H1 (cell line): ENCODE data around the gene GASK1B. TPM values are rescaled to one million over a fixed set of nuclear protein-coding genes. Genes with fewer than 3 reads are reported as not detected.

ENCODE experiments used
- CTCF ChIA-PET: fragments of 300-600 bp; sonication (Branson Sonifier 250); formaldehyde crosslinking; loops from one replicate; lab custom pipeline; 2021; ENCODE audit not compliant: partially characterized antibody; lab: Charles Lee
- POLR2A ChIA-PET: fragments of 300-600 bp; sonication (Branson Sonifier 250); formaldehyde crosslinking; loops from one replicate; lab custom pipeline; 2021; ENCODE audit warnings: inconsistent platforms; ENCODE audit not compliant: partially characterized antibody; lab: Charles Lee
- DNase-seq, 2 experiments: peaks; one replicate each; pipeline versions ENCODE4 v3.0.0 to v3.0.0-alpha.2; 2010 to 2022; ENCODE audit warnings: low spot score in 2 of 2, low read depth in 1 of 2, mixed read lengths in 1 of 2
- FAIRE-seq: peaks from 2 replicates; lab custom pipeline; 2011; peaks lifted over from hg19 to GRCh38; lab: Jason Lieb, UNC
- H2AFZ ChIP-seq: 2 replicates; pipeline ENCODE4 v1.8.1; 2012; ENCODE audit warnings: low read length, inconsistent platforms
- H2AK5ac ChIP-seq: 2 replicates; pipeline ENCODE4 v1.6.1; 2013; ENCODE audit warnings: low read depth, low read length
- H2BK120ac ChIP-seq: replicated peaks from 2 replicates; pipeline ENCODE3; 2013; ENCODE audit warnings: low read depth, low read length, inconsistent platforms
- H2BK12ac ChIP-seq: 2 replicates; pipeline ENCODE4 v1.6.1; 2013; ENCODE audit warnings: low read depth, low read length
- H2BK15ac ChIP-seq: 2 replicates; pipeline ENCODE4 v1.6.1; 2013; ENCODE audit warnings: low read length
- H2BK20ac ChIP-seq: 2 replicates; pipeline ENCODE4 v1.6.1; 2013; ENCODE audit warnings: low read length
- H2BK5ac ChIP-seq: 2 replicates; pipeline ENCODE4 v1.6.1; 2013; ENCODE audit warnings: low read depth, low read length
- H3K14ac ChIP-seq: 2 replicates; pipeline ENCODE4 v1.6.1; 2013; ENCODE audit warnings: inconsistent platforms; ENCODE audit not compliant: insufficient read length
- H3K18ac ChIP-seq: 2 replicates; pipeline ENCODE4 v1.6.1; 2013; ENCODE audit warnings: low read length; ENCODE audit errors: extremely low read depth
- H3K23ac ChIP-seq: 2 replicates; pipeline ENCODE4 v1.6.1; 2013; ENCODE audit warnings: inconsistent platforms; ENCODE audit not compliant: insufficient read length
- H3K23me2 ChIP-seq: 2 replicates; pipeline ENCODE4 v1.6.1; 2013; ENCODE audit warnings: low read depth, low read length
- H3K27ac ChIP-seq: 2 replicates; pipeline ENCODE4 v1.6.1; 2011; ENCODE audit warnings: low read depth, low read length, inconsistent platforms
- H3K27me3 ChIP-seq, 4 experiments: replicated peaks in 1 of 4; 1 replicate in 1 of 4; 2 replicates in 3 of 4; pipeline versions ENCODE4 v1.6.1 to v1.8.1; 2011 to 2013; ENCODE audit warnings: low read length in 3 of 4, mild to moderate bottlenecking in 3 of 4, inconsistent platforms in 2 of 4, mixed read lengths in 2 of 4, moderate library complexity in 1 of 4; ENCODE audit not compliant: control insufficient read depth in 3 of 4, insufficient read depth in 3 of 4; ENCODE audit errors: extremely low read depth in 1 of 4
- H3K36me3 ChIP-seq, 4 experiments: 2 replicates each; pipeline versions ENCODE4 v1.6.1 to v1.8.1; 2011 to 2013; ENCODE audit warnings: mild to moderate bottlenecking in 4 of 4, low read length in 3 of 4, moderate library complexity in 2 of 4, control low read depth in 1 of 4, inconsistent platforms in 1 of 4; ENCODE audit not compliant: insufficient read depth in 4 of 4, control insufficient read depth in 2 of 4
- H3K4ac ChIP-seq: replicated peaks from 2 replicates; pipeline ENCODE3; 2013; ENCODE audit warnings: low read length, low read depth, mixed read lengths, inconsistent platforms; ENCODE audit not compliant: insufficient read length
- H3K4me1 ChIP-seq, 4 experiments: replicated peaks in 1 of 4; 1 replicate in 1 of 4; 2 replicates in 3 of 4; pipeline versions ENCODE4 v1.6.1 to v1.8.1; 2011 to 2013; ENCODE audit warnings: low read length in 3 of 4, inconsistent platforms in 2 of 4, mixed read lengths in 1 of 4; ENCODE audit not compliant: insufficient read depth in 4 of 4, control insufficient read depth in 3 of 4
- H3K4me2 ChIP-seq, 2 experiments: 2 replicates each; pipeline versions ENCODE4 v1.6.1 to v1.8.1; 2011 to 2013; ENCODE audit warnings: low read depth in 2 of 2, low read length in 2 of 2, control low read depth in 1 of 2, inconsistent platforms in 1 of 2, mild to moderate bottlenecking in 1 of 2; ENCODE audit not compliant: insufficient read depth in 1 of 2
- H3K4me3 ChIP-seq, 4 experiments: fragments of 200-600, 300-600 bp in 1 of 4; sonication (generic), shearing (Covaris generic), sonication (Bioruptor Twin) in 1 of 4; 2 replicates each; pipeline versions ENCODE4 v1.5.1 to v1.8.1; 2011 to 2016; ENCODE audit warnings: low read length in 4 of 4, low read depth in 3 of 4, control low read depth in 2 of 4, inconsistent platforms in 2 of 4, mild to moderate bottlenecking in 2 of 4, mixed read lengths in 1 of 4, moderate library complexity in 1 of 4; ENCODE audit not compliant: insufficient read depth in 2 of 4; ENCODE audit errors: extremely low read depth in 1 of 4
- H3K56ac ChIP-seq: replicated peaks from 2 replicates; pipeline ENCODE3; 2013; ENCODE audit warnings: low read depth, mild to moderate bottlenecking, mixed read lengths, low read length, inconsistent platforms; ENCODE audit not compliant: insufficient read length
- H3K79me1 ChIP-seq: 2 replicates; pipeline ENCODE4 v1.6.1; 2013; ENCODE audit warnings: low read depth, low read length, control low read depth
- H3K79me2 ChIP-seq, 2 experiments: 2 replicates each; pipeline versions ENCODE4 v1.6.1 to v1.8.1; 2012 to 2013; ENCODE audit warnings: low read length in 2 of 2, mild to moderate bottlenecking in 2 of 2, inconsistent platforms in 1 of 2; ENCODE audit not compliant: insufficient read depth in 2 of 2, control insufficient read depth in 1 of 2
- H3K9ac ChIP-seq, 4 experiments: replicated peaks in 1 of 4; 1 replicate in 1 of 4; 2 replicates in 3 of 4; pipeline versions ENCODE4 v1.6.1 to v1.8.1; 2011 to 2013; ENCODE audit warnings: low read depth in 3 of 4, low read length in 3 of 4, control low read depth in 2 of 4, mild to moderate bottlenecking in 2 of 4, moderate library complexity in 2 of 4, inconsistent platforms in 1 of 4; ENCODE audit errors: extremely low read depth in 1 of 4
- H3K9me3 ChIP-seq, 2 experiments: 2 replicates each; pipeline versions ENCODE4 v1.6.1 to v1.8.1; 2012 to 2013; ENCODE audit warnings: mild to moderate bottlenecking in 2 of 2, moderate library complexity in 2 of 2, control low read depth in 1 of 2, inconsistent platforms in 1 of 2, low read depth in 1 of 2, low read length in 1 of 2, mixed read lengths in 1 of 2; ENCODE audit not compliant: insufficient read depth in 2 of 2
- H4K20me1 ChIP-seq, 2 experiments: replicated peaks in 1 of 2; 2 replicates each; pipeline versions ENCODE3 to v1.8.1; 2011 to 2013; ENCODE audit warnings: inconsistent platforms in 2 of 2, low read length in 2 of 2, mild to moderate bottlenecking in 1 of 2; ENCODE audit not compliant: insufficient read depth in 2 of 2, control insufficient read depth in 1 of 2
- H4K5ac ChIP-seq: 2 replicates; pipeline ENCODE4 v1.6.1; 2013; ENCODE audit warnings: low read length, low read depth, mixed read lengths, inconsistent platforms; ENCODE audit not compliant: insufficient read length
- H4K8ac ChIP-seq: 2 replicates; pipeline ENCODE4 v1.8.0; 2013; ENCODE audit warnings: mild to moderate bottlenecking, moderate library complexity, low read length, inconsistent platforms; ENCODE audit not compliant: insufficient read depth; ENCODE audit errors: extremely low read depth
- H4K91ac ChIP-seq: replicated peaks from 2 replicates; pipeline ENCODE3; 2013; ENCODE audit warnings: low read length, mixed read lengths, inconsistent platforms; ENCODE audit not compliant: insufficient read length
- FOSL1 ChIP-seq: IDR thresholded peaks from 2 replicates; pipeline ENCODE4 v1.6.1; 2011; ENCODE audit warnings: mild to moderate bottlenecking, low read depth, low read length, moderate library complexity; ENCODE audit not compliant: insufficient read depth
- KDM4A ChIP-seq: IDR thresholded peaks from one replicate; pipeline ENCODE4 v1.7.1; 2012; ENCODE audit warnings: low read depth, mild to moderate bottlenecking, moderate library complexity, low read length, inconsistent platforms; ENCODE audit not compliant: severe bottlenecking
- SUZ12 ChIP-seq: fragments of 200-600 bp; sonication (generic); IDR thresholded peaks from 2 replicates; pipeline ENCODE4 v1.6.1; 2012; ENCODE audit warnings: mild to moderate bottlenecking, inconsistent platforms, low read length, moderate library complexity, mixed read lengths
- TAF7 ChIP-seq: optimal IDR thresholded peaks from 2 replicates; pipeline ENCODE3; 2011; ENCODE audit warnings: low read depth, mild to moderate bottlenecking, inconsistent platforms, low read length, moderate library complexity, borderline replicate concordance
- WGBS, 2 experiments: shearing (Covaris generic) in 1 of 2; methylation state at CpG; one replicate each; pipeline versions ENCODE4 v1.1.6 to v1.1.7; 2013 to 2015; ENCODE audit warnings: low lambda C conversion rate in 2 of 2, mixed read lengths in 2 of 2, inconsistent platforms in 1 of 2, low coverage in 1 of 2, missing lambda C conversion rate in 1 of 2; ENCODE audit not compliant: insufficient replicate concordance in 2 of 2, insufficient coverage in 1 of 2, insufficient read length in 1 of 2; ENCODE audit errors: extremely low coverage in 1 of 2, missing lambda C conversion rate in 1 of 2; 5-methylcytosine and 5-hydroxymethylcytosine counted together
- polyA plus RNA-seq, 7 experiments: library from polyadenylated mRNA; depleted of rRNA in 3 of 7; stranded (reverse) in 5 of 7; unstranded in 2 of 7; fragments of >200 nt in 5 of 7; fragments of 200-250 nt in 2 of 7; gene quantifications; 1 replicate in 5 of 7; 2 replicates in 1 of 7; 4 replicates in 1 of 7; pipeline versions ENCODE4 v1.2.1 to v1.2.3, GENCODE V29; 2011 to 2013; ENCODE audit warnings: missing spikeins in 2 of 7, mixed read lengths in 2 of 7
- total RNA-seq: library from RNA; stranded (reverse); fragmentation: NEBNext Ultra II Directional; extraction: Animal tissue kit (Norgen Biotek cat#: 25700); gene quantifications from 2 replicates; pipeline ENCODE4 v1.2.1, GENCODE V29; 2021

GASK1B gene
- total and polyA plus RNA-seq, 2 of the 8 experiments (the other 6 are each of a cell fraction or from before 2014, with no cell fraction given), result not detected

DNA sequence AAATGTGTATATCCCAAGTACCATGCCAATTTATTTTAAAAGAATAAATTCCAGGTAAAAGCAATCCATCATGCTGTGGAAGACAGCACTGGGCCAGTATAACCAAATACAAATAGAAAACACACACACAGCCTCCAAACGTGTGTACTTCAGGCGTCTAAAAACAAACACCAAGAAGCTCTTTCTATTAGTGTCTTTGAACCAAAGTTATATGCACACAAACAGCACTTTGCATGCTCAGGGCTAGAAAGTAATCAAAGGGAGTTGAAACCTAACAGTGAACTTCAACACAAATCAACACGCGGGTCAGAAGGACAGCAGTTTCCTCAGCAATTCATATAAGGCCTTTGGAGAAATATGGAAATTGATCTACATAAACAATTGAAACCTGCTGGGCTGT is 15.4 kb downstream of the GASK1B start:
- no peak overlapping the region for H3K18ac ChIP-seq
- no peak overlapping the region for H3K9ac ChIP-seq
- H3K4me2 ChIP-seq, result no peak overlapping the region
- H3K23ac ChIP-seq, result no peak overlapping the region
- no peak overlapping the region for H2BK12ac ChIP-seq
- ChIA-PET CTCF (interaction anchor here (3.2 kb wide), 1 partner anchor 14 kb away, joined by 12 read pairs; no protein-coding TSS in a partner anchor), POLR2A (no interaction called here)
- H3K79me2 ChIP-seq, result no peaks in the 10 kb centered on the region
- no peak overlapping the region for H3K56ac ChIP-seq
- no peak overlapping the region for H3K4me3 ChIP-seq
- no peak overlapping the region for H4K91ac ChIP-seq
- no peak for TF ChIP-seq FOSL1
- no peak for TF ChIP-seq SUZ12
- no peak for TF ChIP-seq KDM4A
- TF ChIP-seq TAF7, result no peak
- H2BK20ac ChIP-seq, result no peak overlapping the region
- DNase-seq (no peak), FAIRE-seq (no peak)
- WGBS, 2 experiments, result 74% methylated on average over 4 of the region's 4 CpGs; no CpG with 5 or more reads in 1 of the 2 experiments
- H2AFZ ChIP-seq, result no peak overlapping the region
- H2BK15ac ChIP-seq, result no peak overlapping the region
- no peak overlapping the region for H3K4ac ChIP-seq
- H3K23me2 ChIP-seq, result no peaks in the 10 kb centered on the region
- H3K14ac ChIP-seq, result no peak overlapping the region
- no peaks in the 10 kb centered on the region for H3K79me1 ChIP-seq
- no peaks in the 10 kb centered on the region for H3K4me1 ChIP-seq
- H3K36me3 ChIP-seq, result no peaks in the 10 kb centered on the region
- no peak overlapping the region for H4K8ac ChIP-seq
- no peak overlapping the region for H2BK120ac ChIP-seq
- H3K27me3 ChIP-seq, result no peaks in the 10 kb centered on the region
- no peaks in the 10 kb centered on the region for H4K20me1 ChIP-seq
- H2AK5ac ChIP-seq, result no peak overlapping the region
- no peaks in the 10 kb centered on the region for H3K9me3 ChIP-seq
- H2BK5ac ChIP-seq, result no peak overlapping the region
- no peak overlapping the region for H4K5ac ChIP-seq
- no peak overlapping the region for H3K27ac ChIP-seq
